ENCODE results near the gene PRUNE2. TPM values are rescaled to one million over a fixed set of nuclear protein-coding genes. Genes with fewer than 3 reads are reported as not detected.
"Not testable (repeated sequence)": the region's sequence is repeated elsewhere in the genome, so short reads cannot be mapped to it uniquely, and the experiment has no call there.

Gene PRUNE2
- total RNA-seq, 4 donors from 2014 or later, result 67.6 to 105 (median 95.6) TPM

DNA sequence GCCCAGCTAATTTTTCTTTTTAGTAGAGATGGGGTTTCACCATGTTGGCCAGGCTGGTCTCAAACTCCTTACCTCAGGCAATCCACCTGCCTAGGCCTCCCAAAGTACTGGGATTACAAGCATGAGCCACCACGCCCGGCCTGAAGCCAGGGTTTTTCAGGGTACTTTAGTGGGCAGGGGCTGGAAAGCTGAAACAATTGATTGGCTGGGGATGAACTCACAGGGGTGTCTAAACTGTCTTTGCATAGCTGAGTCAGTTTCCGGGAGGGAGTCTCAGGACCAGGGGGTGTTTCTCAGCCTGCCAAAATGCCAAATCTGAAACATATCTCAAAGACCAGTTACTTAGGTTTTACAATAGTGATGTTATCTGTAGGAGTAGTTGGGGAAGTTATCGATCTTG, 46.1 kb downstream of the PRUNE2 start:
- in situ Hi-C loops (cut with MboI; ENCODE audit: low pct_ligation_motif_present in 1 of 4, low pct_unique_long_range_greater_than_20kb in 1 of 4, low sequenced_read_pairs in 3 of 4) (no loop called here), intact Hi-C loops (cut with DNase I; ENCODE audit: low total_unique reads) (no loop called here)
- 90% methylated on average over 4 of the region's 4 CpGs; no CpG with 5 or more reads in 1 of the 2 donors for WGBS, 2 donors (ENCODE audit: low coverage in 1 of 2)
- TF ChIP-seq EP300 (IDR thresholded peaks at IDR 0.05; ENCODE audit: low read depth), result no peak
- no peak for TF ChIP-seq POLR2A (IDR thresholded peaks at IDR 0.05)
- TF ChIP-seq, protein P1, sequence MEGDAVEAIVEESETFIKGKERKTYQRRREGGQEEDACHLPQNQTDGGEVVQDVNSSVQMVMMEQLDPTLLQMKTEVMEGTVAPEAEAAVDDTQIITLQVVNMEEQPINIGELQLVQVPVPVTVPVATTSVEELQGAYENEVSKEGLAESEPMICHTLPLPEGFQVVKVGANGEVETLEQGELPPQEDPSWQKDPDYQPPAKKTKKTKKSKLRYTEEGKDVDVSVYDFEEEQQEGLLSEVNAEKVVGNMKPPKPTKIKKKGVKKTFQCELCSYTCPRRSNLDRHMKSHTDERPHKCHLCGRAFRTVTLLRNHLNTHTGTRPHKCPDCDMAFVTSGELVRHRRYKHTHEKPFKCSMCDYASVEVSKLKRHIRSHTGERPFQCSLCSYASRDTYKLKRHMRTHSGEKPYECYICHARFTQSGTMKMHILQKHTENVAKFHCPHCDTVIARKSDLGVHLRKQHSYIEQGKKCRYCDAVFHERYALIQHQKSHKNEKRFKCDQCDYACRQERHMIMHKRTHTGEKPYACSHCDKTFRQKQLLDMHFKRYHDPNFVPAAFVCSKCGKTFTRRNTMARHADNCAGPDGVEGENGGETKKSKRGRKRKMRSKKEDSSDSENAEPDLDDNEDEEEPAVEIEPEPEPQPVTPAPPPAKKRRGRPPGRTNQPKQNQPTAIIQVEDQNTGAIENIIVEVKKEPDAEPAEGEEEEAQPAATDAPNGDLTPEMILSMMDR (IDR thresholded peaks at IDR 0.05), result no peak
- TF ChIP-seq POLR2AphosphoS5 (IDR thresholded peaks at IDR 0.05), result no peak
- H3K4me1 ChIP-seq, result no peaks in the 10 kb centered on the region
- no peaks in the 10 kb centered on the region for H3K9me3 ChIP-seq
- H3K27ac ChIP-seq, result peak overlapping the region in 1 of 4 donors; percentile 79
- no peaks in the 10 kb centered on the region for H3K27me3 ChIP-seq
- H3K36me3 ChIP-seq, result no peaks in the 10 kb centered on the region
- H3K4me3 ChIP-seq, result no peak overlapping the region
- DNase-seq, result no peak

DNA sequence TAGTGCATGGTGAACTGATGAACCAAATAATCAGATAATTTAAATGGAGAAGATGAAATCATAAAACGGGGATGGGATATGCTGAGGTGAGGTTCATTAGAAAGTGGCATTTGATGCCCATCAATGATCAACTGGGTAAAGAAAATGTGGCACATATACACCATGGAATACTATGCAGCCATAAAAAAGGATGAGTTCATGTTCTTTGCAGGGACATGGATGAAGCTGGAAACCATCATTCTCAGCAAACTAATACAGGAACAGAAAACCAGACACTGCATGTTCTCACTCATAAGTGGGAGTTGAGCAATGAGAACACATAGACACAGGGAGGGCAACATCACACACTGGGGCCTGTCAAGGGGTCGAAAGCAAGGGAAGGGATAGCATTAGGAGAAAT, 47.7 kb downstream of the PRUNE2 start:
- H3K4me1 ChIP-seq; in situ Hi-C loops (cut with MboI; ENCODE audit: low pct_ligation_motif_present in 1 of 4, low pct_unique_long_range_greater_than_20kb in 1 of 4, low sequenced_read_pairs in 3 of 4); H3K36me3 ChIP-seq; H3K9me3 ChIP-seq; H3K27ac ChIP-seq; intact Hi-C loops (cut with DNase I; ENCODE audit: low total_unique reads); H3K4me3 ChIP-seq; H3K27me3 ChIP-seq; DNase-seq: not testable (repeated sequence)
- 84 to 100% methylated on average over 1 to 2 of the region's 2 CpGs for whole genome bisulfite sequencing, 2 donors (ENCODE audit: low coverage in 1 of 2)

DNA sequence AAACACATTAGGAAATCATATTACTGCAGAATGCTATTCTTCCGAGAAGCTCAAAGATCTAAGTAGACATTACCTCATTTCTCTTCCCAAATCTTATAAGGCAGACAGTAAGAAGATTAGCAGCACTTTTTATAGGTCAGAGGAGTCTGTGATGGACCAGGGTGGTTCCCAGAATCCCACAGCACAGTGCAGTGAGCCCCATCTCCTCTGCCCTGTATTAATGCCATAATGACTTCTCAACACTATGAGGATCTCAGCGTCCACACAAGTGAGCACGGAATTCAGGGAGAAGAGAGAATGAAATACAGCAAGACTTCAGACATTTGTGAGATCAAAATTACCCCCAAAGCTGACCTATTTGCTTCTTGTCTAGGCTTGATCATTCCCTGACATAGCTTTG, 49.9 kb downstream of the PRUNE2 start:
- intact Hi-C loops (cut with DNase I; ENCODE audit: low total_unique reads), result no loop called here
- Histone ChIP-seq H3K4me1 (no peaks in the 10 kb centered on the region), H3K4me3 (no peak overlapping the region), H3K36me3 (no peaks in the 10 kb centered on the region), H3K27ac (peak overlapping the region in 1 of 4 donors; percentile 47), H3K9me3 (no peaks in the 10 kb centered on the region), H3K27me3 (no peaks in the 10 kb centered on the region)
- TF ChIP-seq POLR2AphosphoS5 (IDR thresholded peaks at IDR 0.05), result no peak
- TF ChIP-seq POLR2A (IDR thresholded peaks at IDR 0.05), result no peak
- TF ChIP-seq, protein P1 (IDR thresholded peaks at IDR 0.05), result no peak
- no peak for TF ChIP-seq EP300 (IDR thresholded peaks at IDR 0.05; ENCODE audit: low read depth)
- DNase-seq, result no peak
- in situ Hi-C loops (cut with MboI; ENCODE audit: low pct_ligation_motif_present in 1 of 4, low pct_unique_long_range_greater_than_20kb in 1 of 4, low sequenced_read_pairs in 3 of 4), result no loop called here
- 73 to 92% methylated on average over 3 of the region's 3 CpGs for WGBS, 2 donors (ENCODE audit: low coverage in 1 of 2)

DNA sequence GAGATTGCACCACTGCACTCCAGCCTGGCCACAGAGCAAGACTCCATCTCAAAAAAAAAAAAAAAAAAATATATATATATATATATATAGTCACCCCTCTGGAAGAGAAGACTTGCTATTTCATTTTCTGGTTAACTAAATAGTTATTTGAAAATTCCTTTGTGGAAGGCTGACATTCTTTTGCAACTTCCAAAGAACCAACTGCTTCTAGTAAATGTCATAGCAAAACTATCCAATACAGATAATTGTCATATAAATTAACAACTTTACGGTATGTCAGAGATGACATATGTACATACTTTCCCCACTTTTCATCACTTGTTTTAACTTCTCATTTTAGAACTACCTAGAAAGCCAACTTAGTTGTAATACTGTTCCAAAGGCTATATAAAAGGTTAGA, 50.9 kb downstream of the PRUNE2 start:
- intact Hi-C loops (cut with DNase I; ENCODE audit: low total_unique reads) (no loop called here), in situ Hi-C loops (cut with MboI; ENCODE audit: low pct_ligation_motif_present in 1 of 4, low pct_unique_long_range_greater_than_20kb in 1 of 4, low sequenced_read_pairs in 3 of 4) (no loop called here)
- Histone ChIP-seq H3K27ac (peak overlapping the region in 1 of 4 donors; percentile 43), H3K9me3 (no peaks in the 10 kb centered on the region), H3K4me3 (no peak overlapping the region), H3K4me1 (no peaks in the 10 kb centered on the region), H3K27me3 (no peaks in the 10 kb centered on the region), H3K36me3 (no peaks in the 10 kb centered on the region)
- no peak for DNase-seq
- TF ChIP-seq, protein P1 (IDR thresholded peaks at IDR 0.05), result no peak
- TF ChIP-seq EP300 (IDR thresholded peaks at IDR 0.05; ENCODE audit: low read depth), result no peak
- TF ChIP-seq POLR2AphosphoS5 (IDR thresholded peaks at IDR 0.05), result no peak
- TF ChIP-seq POLR2A (IDR thresholded peaks at IDR 0.05), result no peak
- WGBS, 2 donors (ENCODE audit: low coverage in 1 of 2), result 80 to 83% methylated on average over 1 of the region's 1 CpG

DNA sequence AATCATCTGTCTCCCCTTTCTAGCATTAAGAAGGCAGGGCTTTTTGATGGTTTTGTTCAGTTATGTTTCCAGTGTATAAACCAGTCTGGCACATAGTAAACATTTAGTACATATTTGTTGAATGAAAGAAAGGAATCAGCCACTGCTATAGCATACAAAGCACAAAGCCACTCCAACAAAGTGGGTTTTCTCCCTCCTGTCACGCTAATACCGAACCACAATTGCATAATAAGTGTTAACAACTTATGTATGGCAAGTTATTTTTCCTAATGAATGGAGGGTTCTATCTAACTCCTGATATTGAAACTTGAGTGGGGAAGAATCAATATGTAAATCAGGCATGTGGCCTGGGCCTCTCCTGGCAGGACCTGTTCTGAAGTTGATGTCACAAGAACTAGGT, 53.9 kb downstream of the PRUNE2 start:
- Histone ChIP-seq H3K27me3 (no peaks in the 10 kb centered on the region), H3K9me3 (no peaks in the 10 kb centered on the region), H3K36me3 (no peaks in the 10 kb centered on the region), H3K4me1 (no peaks in the 10 kb centered on the region), H3K27ac (peak overlapping the region in 1 of 4 donors; percentile 21), H3K4me3 (no peak overlapping the region)
- DNase-seq, result no peak
- intact Hi-C loops (cut with DNase I; ENCODE audit: low total_unique reads) (no loop called here), in situ Hi-C loops (cut with MboI; ENCODE audit: low pct_ligation_motif_present in 1 of 4, low pct_unique_long_range_greater_than_20kb in 1 of 4, low sequenced_read_pairs in 3 of 4) (no loop called here)
- WGBS, 2 donors (ENCODE audit: low coverage in 1 of 2), result 62 to 100% methylated on average over 2 of the region's 2 CpGs
- TF ChIP-seq POLR2A (IDR thresholded peaks at IDR 0.05) (no peak), POLR2AphosphoS5 (IDR thresholded peaks at IDR 0.05) (no peak), EP300 (IDR thresholded peaks at IDR 0.05; ENCODE audit: low read depth) (no peak)
- TF ChIP-seq, protein P1 (IDR thresholded peaks at IDR 0.05), result no peak

Data from transverse colon (tissue), 4 donors.